H1 (cell line): ENCODE data around the gene ATP6V1F. TPM values are rescaled to one million over a fixed set of nuclear protein-coding genes. Genes with fewer than 3 reads are reported as not detected.

Experiments used
- CTCF ChIA-PET: fragments of 300-600 bp; sonication (Branson Sonifier 250); formaldehyde crosslinking; loops from one replicate; lab custom pipeline; 2021; ENCODE audit not compliant: partially characterized antibody; lab: Charles Lee
- POLR2A ChIA-PET: fragments of 300-600 bp; sonication (Branson Sonifier 250); formaldehyde crosslinking; loops from one replicate; lab custom pipeline; 2021; ENCODE audit warnings: inconsistent platforms; ENCODE audit not compliant: partially characterized antibody; lab: Charles Lee
- DNase-seq, 2 experiments: peaks; one replicate each; pipeline versions ENCODE4 v3.0.0 to v3.0.0-alpha.2; 2010 to 2022; ENCODE audit warnings: low spot score in 2 of 2, low read depth in 1 of 2, mixed read lengths in 1 of 2
- FAIRE-seq: peaks from 2 replicates; lab custom pipeline; 2011; peaks lifted over from hg19 to GRCh38; lab: Jason Lieb, UNC
- H2AFZ ChIP-seq: 2 replicates; pipeline ENCODE4 v1.8.1; 2012; ENCODE audit warnings: low read length, inconsistent platforms
- H2AK5ac ChIP-seq: 2 replicates; pipeline ENCODE4 v1.6.1; 2013; ENCODE audit warnings: low read depth, low read length
- H2BK120ac ChIP-seq: replicated peaks from 2 replicates; pipeline ENCODE3; 2013; ENCODE audit warnings: low read depth, low read length, inconsistent platforms
- H2BK12ac ChIP-seq: 2 replicates; pipeline ENCODE4 v1.6.1; 2013; ENCODE audit warnings: low read depth, low read length
- H2BK15ac ChIP-seq: 2 replicates; pipeline ENCODE4 v1.6.1; 2013; ENCODE audit warnings: low read length
- H2BK20ac ChIP-seq: 2 replicates; pipeline ENCODE4 v1.6.1; 2013; ENCODE audit warnings: low read length
- H2BK5ac ChIP-seq: 2 replicates; pipeline ENCODE4 v1.6.1; 2013; ENCODE audit warnings: low read depth, low read length
- H3K14ac ChIP-seq: 2 replicates; pipeline ENCODE4 v1.6.1; 2013; ENCODE audit warnings: inconsistent platforms; ENCODE audit not compliant: insufficient read length
- H3K18ac ChIP-seq: 2 replicates; pipeline ENCODE4 v1.6.1; 2013; ENCODE audit warnings: low read length; ENCODE audit errors: extremely low read depth
- H3K23ac ChIP-seq: 2 replicates; pipeline ENCODE4 v1.6.1; 2013; ENCODE audit warnings: inconsistent platforms; ENCODE audit not compliant: insufficient read length
- H3K23me2 ChIP-seq: 2 replicates; pipeline ENCODE4 v1.6.1; 2013; ENCODE audit warnings: low read depth, low read length
- H3K27ac ChIP-seq: 2 replicates; pipeline ENCODE4 v1.6.1; 2011; ENCODE audit warnings: low read depth, low read length, inconsistent platforms
- H3K27me3 ChIP-seq, 4 experiments: replicated peaks in 1 of 4; 1 replicate in 1 of 4; 2 replicates in 3 of 4; pipeline versions ENCODE4 v1.6.1 to v1.8.1; 2011 to 2013; ENCODE audit warnings: low read length in 3 of 4, mild to moderate bottlenecking in 3 of 4, inconsistent platforms in 2 of 4, mixed read lengths in 2 of 4, moderate library complexity in 1 of 4; ENCODE audit not compliant: control insufficient read depth in 3 of 4, insufficient read depth in 3 of 4; ENCODE audit errors: extremely low read depth in 1 of 4
- H3K36me3 ChIP-seq, 4 experiments: 2 replicates each; pipeline versions ENCODE4 v1.6.1 to v1.8.1; 2011 to 2013; ENCODE audit warnings: mild to moderate bottlenecking in 4 of 4, low read length in 3 of 4, moderate library complexity in 2 of 4, control low read depth in 1 of 4, inconsistent platforms in 1 of 4; ENCODE audit not compliant: insufficient read depth in 4 of 4, control insufficient read depth in 2 of 4
- H3K4ac ChIP-seq: replicated peaks from 2 replicates; pipeline ENCODE3; 2013; ENCODE audit warnings: low read length, low read depth, mixed read lengths, inconsistent platforms; ENCODE audit not compliant: insufficient read length
- H3K4me1 ChIP-seq, 4 experiments: replicated peaks in 1 of 4; 1 replicate in 1 of 4; 2 replicates in 3 of 4; pipeline versions ENCODE4 v1.6.1 to v1.8.1; 2011 to 2013; ENCODE audit warnings: low read length in 3 of 4, inconsistent platforms in 2 of 4, mixed read lengths in 1 of 4; ENCODE audit not compliant: insufficient read depth in 4 of 4, control insufficient read depth in 3 of 4
- H3K4me2 ChIP-seq, 2 experiments: 2 replicates each; pipeline versions ENCODE4 v1.6.1 to v1.8.1; 2011 to 2013; ENCODE audit warnings: low read depth in 2 of 2, low read length in 2 of 2, control low read depth in 1 of 2, inconsistent platforms in 1 of 2, mild to moderate bottlenecking in 1 of 2; ENCODE audit not compliant: insufficient read depth in 1 of 2
- H3K4me3 ChIP-seq, 4 experiments: fragments of 200-600, 300-600 bp in 1 of 4; sonication (generic), shearing (Covaris generic), sonication (Bioruptor Twin) in 1 of 4; 2 replicates each; pipeline versions ENCODE4 v1.5.1 to v1.8.1; 2011 to 2016; ENCODE audit warnings: low read length in 4 of 4, low read depth in 3 of 4, control low read depth in 2 of 4, inconsistent platforms in 2 of 4, mild to moderate bottlenecking in 2 of 4, mixed read lengths in 1 of 4, moderate library complexity in 1 of 4; ENCODE audit not compliant: insufficient read depth in 2 of 4; ENCODE audit errors: extremely low read depth in 1 of 4
- H3K56ac ChIP-seq: replicated peaks from 2 replicates; pipeline ENCODE3; 2013; ENCODE audit warnings: low read depth, mild to moderate bottlenecking, mixed read lengths, low read length, inconsistent platforms; ENCODE audit not compliant: insufficient read length
- H3K79me1 ChIP-seq: 2 replicates; pipeline ENCODE4 v1.6.1; 2013; ENCODE audit warnings: low read depth, low read length, control low read depth
- H3K79me2 ChIP-seq, 2 experiments: 2 replicates each; pipeline versions ENCODE4 v1.6.1 to v1.8.1; 2012 to 2013; ENCODE audit warnings: low read length in 2 of 2, mild to moderate bottlenecking in 2 of 2, inconsistent platforms in 1 of 2; ENCODE audit not compliant: insufficient read depth in 2 of 2, control insufficient read depth in 1 of 2
- H3K9ac ChIP-seq, 4 experiments: replicated peaks in 1 of 4; 1 replicate in 1 of 4; 2 replicates in 3 of 4; pipeline versions ENCODE4 v1.6.1 to v1.8.1; 2011 to 2013; ENCODE audit warnings: low read depth in 3 of 4, low read length in 3 of 4, control low read depth in 2 of 4, mild to moderate bottlenecking in 2 of 4, moderate library complexity in 2 of 4, inconsistent platforms in 1 of 4; ENCODE audit errors: extremely low read depth in 1 of 4
- H3K9me3 ChIP-seq, 2 experiments: 2 replicates each; pipeline versions ENCODE4 v1.6.1 to v1.8.1; 2012 to 2013; ENCODE audit warnings: mild to moderate bottlenecking in 2 of 2, moderate library complexity in 2 of 2, control low read depth in 1 of 2, inconsistent platforms in 1 of 2, low read depth in 1 of 2, low read length in 1 of 2, mixed read lengths in 1 of 2; ENCODE audit not compliant: insufficient read depth in 2 of 2
- H4K20me1 ChIP-seq, 2 experiments: replicated peaks in 1 of 2; 2 replicates each; pipeline versions ENCODE3 to v1.8.1; 2011 to 2013; ENCODE audit warnings: inconsistent platforms in 2 of 2, low read length in 2 of 2, mild to moderate bottlenecking in 1 of 2; ENCODE audit not compliant: insufficient read depth in 2 of 2, control insufficient read depth in 1 of 2
- H4K5ac ChIP-seq: 2 replicates; pipeline ENCODE4 v1.6.1; 2013; ENCODE audit warnings: low read length, low read depth, mixed read lengths, inconsistent platforms; ENCODE audit not compliant: insufficient read length
- H4K8ac ChIP-seq: 2 replicates; pipeline ENCODE4 v1.8.0; 2013; ENCODE audit warnings: mild to moderate bottlenecking, moderate library complexity, low read length, inconsistent platforms; ENCODE audit not compliant: insufficient read depth; ENCODE audit errors: extremely low read depth
- H4K91ac ChIP-seq: replicated peaks from 2 replicates; pipeline ENCODE3; 2013; ENCODE audit warnings: low read length, mixed read lengths, inconsistent platforms; ENCODE audit not compliant: insufficient read length
- ATF3 ChIP-seq: IDR thresholded peaks from 2 replicates; pipeline ENCODE4 v1.6.1; 2011; ENCODE audit warnings: low read depth, mild to moderate bottlenecking, low read length; ENCODE audit not compliant: insufficient read depth
- CREB1 ChIP-seq: IDR thresholded peaks from 2 replicates; pipeline ENCODE4 v1.6.1; 2012; ENCODE audit warnings: inconsistent platforms
- CTCF ChIP-seq, 3 experiments: IDR thresholded peaks; 1 replicate in 2 of 3; 2 replicates in 1 of 3; pipeline versions ENCODE4 v1.5.1 to v1.6.1; 2011; ENCODE audit warnings: low read length in 3 of 3, mild to moderate bottlenecking in 3 of 3, inconsistent platforms in 2 of 3, low read depth in 1 of 3, moderate library complexity in 1 of 3; ENCODE audit not compliant: insufficient read depth in 1 of 3; ENCODE audit errors: control extremely low read depth in 1 of 3
- RNF2 ChIP-seq: fragments of 200-900, 300-1000 bp; sonication (generic); IDR thresholded peaks from 2 replicates; pipeline ENCODE4 v1.7.1; 2016; ENCODE audit warnings: borderline replicate concordance, low read depth, mild to moderate bottlenecking, antibody characterized with exemption, low read length; ENCODE audit not compliant: poor library complexity, severe bottlenecking; ENCODE audit errors: missing control alignments
- USF2 ChIP-seq: IDR thresholded peaks from 2 replicates; pipeline ENCODE4 v1.6.1; 2011; ENCODE audit warnings: low read length, improper control_type of control experiment
- WGBS, 2 experiments: shearing (Covaris generic) in 1 of 2; methylation state at CpG; one replicate each; pipeline versions ENCODE4 v1.1.6 to v1.1.7; 2013 to 2015; ENCODE audit warnings: low lambda C conversion rate in 2 of 2, mixed read lengths in 2 of 2, inconsistent platforms in 1 of 2, low coverage in 1 of 2, missing lambda C conversion rate in 1 of 2; ENCODE audit not compliant: insufficient replicate concordance in 2 of 2, insufficient coverage in 1 of 2, insufficient read length in 1 of 2; ENCODE audit errors: extremely low coverage in 1 of 2, missing lambda C conversion rate in 1 of 2; 5-methylcytosine and 5-hydroxymethylcytosine counted together
- polyA plus RNA-seq, 7 experiments: library from polyadenylated mRNA; depleted of rRNA in 3 of 7; stranded (reverse) in 5 of 7; unstranded in 2 of 7; fragments of >200 nt in 5 of 7; fragments of 200-250 nt in 2 of 7; gene quantifications; 1 replicate in 5 of 7; 2 replicates in 1 of 7; 4 replicates in 1 of 7; pipeline versions ENCODE4 v1.2.1 to v1.2.3, GENCODE V29; 2011 to 2013; ENCODE audit warnings: missing spikeins in 2 of 7, mixed read lengths in 2 of 7
- total RNA-seq: library from RNA; stranded (reverse); fragmentation: NEBNext Ultra II Directional; extraction: Animal tissue kit (Norgen Biotek cat#: 25700); gene quantifications from 2 replicates; pipeline ENCODE4 v1.2.1, GENCODE V29; 2021

ATP6V1F gene
- total and polyA plus RNA-seq, 2 of the 8 experiments (the other 6 are each of a cell fraction or from before 2014, with no cell fraction given): 104 to 318 TPM

GRCh38 chr7:128904381-128905197 is 41.9 kb downstream of the ATP6V1F start:
- Histone ChIP-seq H2AK5ac (no peak overlapping the region), H2BK15ac (no peak overlapping the region), H3K4me1 (peaks cover 2 to 9% (median 5%) of the 10 kb centered on the region in 4 experiments; a peak in 5 of 7 replicates), H3K18ac (no peak overlapping the region), H4K20me1 (no peaks in the 10 kb centered on the region), H3K36me3 (no peaks in the 10 kb centered on the region), H4K5ac (no peak overlapping the region), H3K9ac (no peak overlapping the region), H3K14ac (no peak overlapping the region), H3K23me2 (peaks cover 2% of the 10 kb centered on the region; the same call in 1 of the 2 replicates), H3K79me1 (no peaks in the 10 kb centered on the region), H3K4me2 (no peak overlapping the region), H2BK12ac (peak overlapping the region; percentile 29; the same call in 1 of the 2 replicates), H3K79me2 (no peaks in the 10 kb centered on the region), H3K4me3 (no peak overlapping the region), H4K8ac (peak overlapping the region; percentile 68; the same call in 1 of the 2 replicates), H2BK5ac (no peak overlapping the region), H3K9me3 (peaks cover 3% of the 10 kb centered on the region in 2 experiments; a peak in 2 of 4 replicates), H3K27me3 (peaks cover 0 to 12% (median 10%) of the 10 kb centered on the region in 4 experiments; a peak in 5 of 7 replicates), H2BK120ac (no peak overlapping the region), H3K23ac (no peak overlapping the region), H3K27ac (no peak overlapping the region), H4K91ac (peak overlapping the region; percentile 67), H2BK20ac (0 out of 2 replicates have a peak overlapping the region, but pooled peaks have one; percentile 9), H3K4ac (no peak overlapping the region), H3K56ac (no peak overlapping the region), H2AFZ (peak overlapping the region; percentile 6; the same call in 1 of the 2 replicates)
- CTCF ChIA-PET: interaction anchor here (0.7 to 2.7 kb wide), 19 partner anchors 9 to 309 kb away, joined by 3 to 20 read pairs (median 3); no protein-coding TSS in a partner anchor
- peak in 1 of 2 experiments; percentile 54 for DNase-seq
- FAIRE-seq: no peak
- POLR2A ChIA-PET: interaction anchor here (1.5 kb wide), 1 partner anchor 41 kb away, joined by 3 read pairs; no protein-coding TSS in a partner anchor
- 40% methylated on average over 8 of the region's 8 CpGs; no CpG with 5 or more reads in 1 of the 2 experiments for WGBS, 2 experiments
- TF ChIP-seq CREB1 (0 out of 2 replicates have a peak, but pooled peaks have one; percentile 16), ATF3 (peak; percentile 8; the same call in 1 of the 2 replicates), USF2 (peak; percentile 65), CTCF (IDR thresholded peaks at IDR 0.05; ENCODE audit: control extremely low read depth in 1 of 3, insufficient read depth in 1 of 3, low read depth in 1 of 3, low read length in 3 of 3) (peak in 2 of 3 experiments; percentile 65; a peak in 3 of 4 replicates), RNF2 (no peak)
